G401.6 (cell line): ENCODE measurements around the gene KLHL36.

Source experiments
- FAIRE-seq: peaks from 2 replicates; lab custom pipeline; 2012; peaks lifted over from hg19 to GRCh38; lab: Jason Lieb, UNC

Gene KLHL36

GRCh38 chr16:84647828-84648594 is at the start of gene KLHL36:
TSS of gene KLHL36 (plus strand) at chr16:84648511. CDS start at chr16:84650868, 2,357 bp downstream.
- FAIRE-seq, result no peak

- no peak for FAIRE-seq
Measured at GRCh38 chr16:84599521-84600202, 48.6 kb upstream of the KLHL36 start.

GRCh38 chr16:84600343-84601229 is 47.7 kb upstream of the KLHL36 start:
- FAIRE-seq, result no peak

- no peak for FAIRE-seq
Measured at GRCh38 chr16:84603140-84603816, 45.0 kb upstream of the KLHL36 start.

GRCh38 chr16:84603940-84604339 is 44.4 kb upstream of the KLHL36 start:
- FAIRE-seq, result no peak

GRCh38 chr16:84604477-84605013 is 43.8 kb upstream of the KLHL36 start:
- FAIRE-seq, result no peak

- no peak for FAIRE-seq
Measured at GRCh38 chr16:84605339-84605848, 42.9 kb upstream of the KLHL36 start.

GRCh38 chr16:84606081-84606875 is 42.0 kb upstream of the KLHL36 start:
- FAIRE-seq, result no peak

- no peak for FAIRE-seq
Measured at GRCh38 chr16:84607061-84607460, 41.2 kb upstream of the KLHL36 start.

GRCh38 chr16:84607694-84608093 is 40.6 kb upstream of the KLHL36 start:
- no peak for FAIRE-seq

- FAIRE-seq, result no peak
Measured at GRCh38 chr16:84608282-84608681, 40.0 kb upstream of the KLHL36 start.

- no peak for FAIRE-seq
Measured at GRCh38 chr16:84609563-84610177, 38.6 kb upstream of the KLHL36 start.

- no peak for FAIRE-seq
Measured at GRCh38 chr16:84610376-84610775, 37.9 kb upstream of the KLHL36 start.

GRCh38 chr16:84611041-84611440 is 37.3 kb upstream of the KLHL36 start:
- FAIRE-seq, result no peak

GRCh38 chr16:84612686-84613085 is 35.6 kb upstream of the KLHL36 start:
- no peak for FAIRE-seq

GRCh38 chr16:84613408-84614072 is 34.8 kb upstream of the KLHL36 start:
- no peak for FAIRE-seq

- no peak for FAIRE-seq
Measured at GRCh38 chr16:84614073-84614459, 34.2 kb upstream of the KLHL36 start.

GRCh38 chr16:84614623-84614967 is 33.7 kb upstream of the KLHL36 start:
- FAIRE-seq, result no peak

- no peak for FAIRE-seq
Measured at GRCh38 chr16:84614968-84615813, 33.1 kb upstream of the KLHL36 start.
